CD4-positive, alpha-beta memory T cell (primary cell): Measurements from ENCODE around the gene ZNF614. TPM values are rescaled to one million over a fixed set of nuclear protein-coding genes. Genes with fewer than 3 reads are reported as not detected.
A peak's percentile ranks its signal among the peaks of the same experiment; 100 is the strongest.

Experiments used
- CTCF ChIA-PET: fragments of 350-600 bp; sonication (Branson Sonifier 250); formaldehyde crosslinking; loops from one replicate; lab custom pipeline; 2021; ENCODE audit warnings: inconsistent platforms; ENCODE audit not compliant: partially characterized antibody; lab: Charles Lee
- POLR2A ChIA-PET: fragments of 350-600 bp; sonication (Branson Sonifier 250); formaldehyde crosslinking; loops from one replicate; lab custom pipeline; 2021; ENCODE audit not compliant: partially characterized antibody; lab: Charles Lee
- DNase-seq, 5 donors: peaks; one replicate each; pipeline versions ENCODE4 v3.0.0 to v3.0.0-alpha.2; 2020 to 2022; ENCODE audit warnings: mixed read lengths in 1 of 5
- H3K27ac ChIP-seq: one replicate; pipeline ENCODE4 v1.7.0; 2013; ENCODE audit warnings: low read depth, low read length
- H3K27me3 ChIP-seq: 2 replicates; pipeline ENCODE4 v1.7.0; 2013; ENCODE audit warnings: mild to moderate bottlenecking, low read length, moderate library complexity; ENCODE audit not compliant: insufficient read depth
- H3K36me3 ChIP-seq: 2 replicates; pipeline ENCODE4 v1.7.0; 2013; ENCODE audit warnings: mild to moderate bottlenecking, low read length, moderate library complexity; ENCODE audit not compliant: insufficient read depth
- H3K4me1 ChIP-seq: 2 replicates; pipeline ENCODE4 v1.7.0; 2013; ENCODE audit warnings: mild to moderate bottlenecking, low read length, moderate library complexity; ENCODE audit not compliant: insufficient read depth
- H3K4me3 ChIP-seq, 2 donors: one replicate each; pipeline ENCODE4 v1.7.0; 2013; ENCODE audit warnings: low read length in 2 of 2, mild to moderate bottlenecking in 1 of 2
- H3K9me3 ChIP-seq, 2 donors: one replicate each; pipeline ENCODE4 v1.7.0; 2013; ENCODE audit warnings: low read length in 2 of 2, control low read depth in 1 of 2; ENCODE audit not compliant: control insufficient read depth in 1 of 2
- H3K27ac Mint-ChIP-seq, 7 donors: one replicate each; pipeline ENCODE4 v1.8.0; 2020 to 2021; ENCODE audit warnings: mixed read lengths in 7 of 7, mild to moderate bottlenecking in 6 of 7, inconsistent platforms in 3 of 7, moderate library complexity in 3 of 7
- H3K27me3 Mint-ChIP-seq, 2 donors: one replicate each; pipeline ENCODE4 v1.8.0; 2020 to 2021; ENCODE audit warnings: mixed read lengths in 2 of 2
- H3K36me3 Mint-ChIP-seq, 2 donors: one replicate each; pipeline ENCODE4 v1.8.0; 2020 to 2021; ENCODE audit warnings: mixed read lengths in 2 of 2, inconsistent platforms in 1 of 2, mild to moderate bottlenecking in 1 of 2
- H3K4me1 Mint-ChIP-seq, 4 donors: one replicate each; pipeline ENCODE4 v1.8.0; 2020 to 2021; ENCODE audit warnings: mixed read lengths in 4 of 4, mild to moderate bottlenecking in 1 of 4
- H3K4me3 Mint-ChIP-seq, 8 donors: one replicate each; pipeline ENCODE4 v1.8.0; 2020 to 2021; ENCODE audit warnings: mixed read lengths in 8 of 8, mild to moderate bottlenecking in 7 of 8, moderate library complexity in 6 of 8, inconsistent platforms in 3 of 8
- H3K9me3 Mint-ChIP-seq, 8 donors: one replicate each; pipeline ENCODE4 v1.8.0; 2020 to 2021; ENCODE audit warnings: mixed read lengths in 8 of 8, mild to moderate bottlenecking in 5 of 8, inconsistent platforms in 3 of 8, moderate library complexity in 1 of 8
- intact Hi-C: fragments of 100-400 bp; cut with micrococcal nuclease; formaldehyde crosslinking; loops from one replicate; pipeline ENCODE4 v1.15.1; 2023
- polyA plus RNA-seq, 2 donors: library from polyadenylated mRNA; unstranded; fragments of 300-500 nt; fragmentation: Illumina TruSeq; gene quantifications; one replicate each; pipeline ENCODE4 v1.2.3, GENCODE V29; 2021
- total RNA-seq, 2 experiments: library from RNA; stranded (reverse); gene quantifications; one replicate each; pipeline ENCODE4 v1.2.3, GENCODE V29; 2021

The ZNF614 gene
- total and polyA plus RNA-seq, 4 experiments from 2014 or later: 1.9 to 12.3 (median 9.2) TPM

GRCh38 chr19:52022193-52022592, 6.0 kb downstream of the ZNF614 start:
- H3K36me3 ChIP-seq: peaks cover 60% of the 10 kb centered on the region
- no peaks in the 10 kb centered on the region for H3K27me3 ChIP-seq
- no peak overlapping the region for H3K27ac ChIP-seq
- ChIA-PET POLR2A (no interaction called here), CTCF (no interaction called here)
- H3K4me3 Mint-ChIP-seq: no peak overlapping the region
- H3K36me3 Mint-ChIP-seq: peaks cover 90 to 96% of the 10 kb centered on the region in 2 donors
- H3K27ac Mint-ChIP-seq: no peak overlapping the region
- H3K9me3 Mint-ChIP-seq: peaks cover 4 to 94% (median 85%) of the 10 kb centered on the region in 8 donors
- peaks cover 10 to 15% (median 12%) of the 10 kb centered on the region in 4 donors for H3K4me1 Mint-ChIP-seq
- peaks cover 10 to 56% of the 10 kb centered on the region in 2 donors for H3K9me3 ChIP-seq
- no peak for DNase-seq
- H3K4me1 ChIP-seq: peaks cover 6% of the 10 kb centered on the region
- no peaks in the 10 kb centered on the region for H3K27me3 Mint-ChIP-seq
- no peak overlapping the region for H3K4me3 ChIP-seq
- intact Hi-C loops: loop anchor here (10.0 kb wide), 1 partner anchor 273 kb away; the partner anchor contains the start of gene ZNF480

GRCh38 chr19:52020506-52020905, 7.7 kb downstream of the ZNF614 start:
- no peak overlapping the region for H3K27ac Mint-ChIP-seq
- H3K27me3 Mint-ChIP-seq: no peaks in the 10 kb centered on the region
- H3K4me3 Mint-ChIP-seq: peak overlapping the region in 1 of 8 donors; percentile 36
- POLR2A ChIA-PET: interaction anchor here (1.9 kb wide), 1 partner anchor 28 kb away, joined by 6 read pairs; the partner anchor contains the start of gene ZNF432
- H3K9me3 Mint-ChIP-seq: peaks cover 4 to 95% (median 89%) of the 10 kb centered on the region in 8 donors
- CTCF ChIA-PET: no interaction called here
- Histone ChIP-seq H3K27me3 (no peaks in the 10 kb centered on the region), H3K9me3 (peaks cover 15 to 60% of the 10 kb centered on the region in 2 donors), H3K36me3 (peaks cover 67% of the 10 kb centered on the region), H3K4me1 (no peaks in the 10 kb centered on the region), H3K4me3 (no peak overlapping the region), H3K27ac (no peak overlapping the region)
- DNase-seq: no peak
- intact Hi-C loops: loop anchor here (10.0 kb wide), 1 partner anchor 274 kb away; the partner anchor contains the start of gene ZNF480
- H3K36me3 Mint-ChIP-seq: peaks cover 91 to 95% of the 10 kb centered on the region in 2 donors
- peaks cover 0 to 2% (median under 1%) of the 10 kb centered on the region in 4 donors for H3K4me1 Mint-ChIP-seq

- CTCF ChIA-PET: no interaction called here
- Histone ChIP-seq H3K27ac (no peak overlapping the region), H3K36me3 (no peaks in the 10 kb centered on the region), H3K4me3 (no peak overlapping the region), H3K4me1 (peaks cover 8% of the 10 kb centered on the region), H3K27me3 (no peaks in the 10 kb centered on the region), H3K9me3 (peaks cover under 1 to 16% of the 10 kb centered on the region in 2 donors)
- Mint-ChIP-seq H3K27me3 (no peaks in the 10 kb centered on the region), H3K9me3 (peaks cover 3 to 82% (median 55%) of the 10 kb centered on the region in 8 donors), H3K4me3 (no peak overlapping the region), H3K4me1 (peaks cover 12 to 17% (median 15%) of the 10 kb centered on the region in 4 donors), H3K36me3 (peaks cover 37 to 52% of the 10 kb centered on the region in 2 donors), H3K27ac (peak overlapping the region in 1 of 7 donors; percentile 29)
- DNase-seq: no peak
- intact Hi-C loops: no loop called here
- POLR2A ChIA-PET: interaction anchor here (1.1 kb wide), 1 partner anchor 39 kb away, joined by 3 read pairs; no protein-coding TSS in a partner anchor
Measured at GRCh38 chr19:52010674-52011073, 17.5 kb downstream of the ZNF614 start.

DNA sequence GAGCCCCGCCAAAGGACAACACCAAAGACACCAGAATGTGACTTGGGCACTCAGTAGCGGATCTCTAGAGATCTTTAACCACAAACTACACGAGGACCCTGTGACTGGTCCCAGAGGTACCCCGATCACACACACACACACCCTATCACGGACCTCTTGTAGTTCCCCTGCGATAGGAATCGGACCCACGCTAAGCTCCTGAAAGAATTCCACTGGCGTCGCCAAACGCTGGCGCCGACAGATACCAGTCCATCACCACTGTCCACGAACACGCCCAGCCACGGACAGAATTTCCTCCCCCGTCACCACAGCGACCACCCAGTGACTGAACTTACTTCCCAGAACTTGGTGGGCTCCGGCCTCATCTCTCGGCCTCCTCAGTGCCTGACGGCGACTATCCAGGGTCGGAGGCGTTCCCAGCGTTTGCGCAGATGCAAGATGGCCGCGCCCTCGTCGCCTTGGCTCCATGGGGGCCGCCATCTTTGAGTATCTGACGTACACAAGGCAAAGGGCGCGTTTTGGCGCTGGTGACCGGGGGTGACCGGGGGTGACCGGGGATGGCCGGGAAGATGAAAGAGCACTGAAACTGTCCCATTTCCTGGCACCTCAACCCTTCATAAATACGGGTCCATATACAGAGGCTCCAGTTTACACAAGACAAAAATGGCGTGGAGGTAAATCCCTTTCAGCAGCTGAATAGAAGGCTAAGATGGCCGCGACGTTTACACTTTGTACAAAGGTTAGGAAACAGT, 20.2 kb downstream of the ZNF614 start, which contains the start of gene ZNF615:
Gene ZNF615 (minus strand): TSS at position 406 of the 752 bp plus-strand sequence. CDS start 4,500 bp downstream, outside the sequence.
- ChIA-PET POLR2A (interaction anchor here (0.7 to 2.3 kb wide), 7 partner anchors 10 to 362 kb away, joined by 3 to 26 read pairs (median 5); partner anchors contain the start of genes PPP2R1A, ZNF350, ZNF432 and ZNF614), CTCF (interaction anchor here (2.0 kb wide), 1 partner anchor 21 kb away, joined by 5 read pairs; the partner anchor contains the start of gene ZNF614)
- H3K36me3 Mint-ChIP-seq: peaks cover 48 to 51% of the 10 kb centered on the region in 2 donors

GRCh38 chr19:52007451-52007805, 20.8 kb downstream of the ZNF614 start:
- Mint-ChIP-seq H3K27ac (peak overlapping the region; percentile 86 to 99 (median 98)), H3K4me3 (peak overlapping the region; percentile 94 to 98 (median 98)), H3K27me3 (no peaks in the 10 kb centered on the region), H3K4me1 (peaks cover 14 to 17% (median 16%) of the 10 kb centered on the region in 4 donors), H3K36me3 (peaks cover 47 to 48% of the 10 kb centered on the region in 2 donors), H3K9me3 (peaks cover 3 to 78% (median 49%) of the 10 kb centered on the region in 8 donors)
- H3K27me3 ChIP-seq: no peaks in the 10 kb centered on the region
- ChIA-PET CTCF (interaction anchor here (2.0 kb wide), 1 partner anchor 21 kb away, joined by 5 read pairs; the partner anchor contains the start of gene ZNF614), POLR2A (interaction anchor here (1.2 to 2.3 kb wide), 5 partner anchors 10 to 362 kb away, joined by 5 to 26 read pairs (median 9); partner anchors contain the start of genes ZNF350, ZNF432, ZNF614 and ZNF880)
- peaks cover 6% of the 10 kb centered on the region for H3K36me3 ChIP-seq
- H3K4me1 ChIP-seq: peaks cover 8% of the 10 kb centered on the region
- peak overlapping the region; percentile 78 for H3K27ac ChIP-seq
- peak overlapping the region; percentile 67 to 85 for H3K4me3 ChIP-seq
- intact Hi-C loops: loop anchor here (5.0 kb wide), 1 partner anchor 1515 kb away; no protein-coding TSS in a partner anchor
- DNase-seq: no peak
- peaks cover 5 to 11% of the 10 kb centered on the region in 2 donors for H3K9me3 ChIP-seq

More for the DNA sequence above, 20.2 kb downstream of the ZNF614 start, which contains the start of gene ZNF615:
- peaks cover 3 to 79% (median 49%) of the 10 kb centered on the region in 8 donors for H3K9me3 Mint-ChIP-seq
- H3K27me3 ChIP-seq: no peaks in the 10 kb centered on the region
- H3K36me3 ChIP-seq: peaks cover 5% of the 10 kb centered on the region
- peaks cover 8% of the 10 kb centered on the region for H3K4me1 ChIP-seq
- peak within 1 kb of the TSS; percentile 78 for H3K27ac ChIP-seq
- peaks cover 5 to 11% of the 10 kb centered on the region in 2 donors for H3K9me3 ChIP-seq
- H3K27ac Mint-ChIP-seq: peak within 1 kb of the TSS; percentile 86 to 99 (median 98)
- H3K27me3 Mint-ChIP-seq: no peaks in the 10 kb centered on the region
- DNase-seq: peak; percentile 83 to 92 (median 85)
- peak within 1 kb of the TSS; percentile 67 to 85 for H3K4me3 ChIP-seq
- H3K4me1 Mint-ChIP-seq: peaks cover 14 to 17% (median 16%) of the 10 kb centered on the region in 4 donors
- intact Hi-C loops: loop anchor here (1.0 to 5.0 kb wide), 5 partner anchors 20 to 1514 kb away; partner anchors contain the start of genes ZNF350, ZNF432, ZNF614 and ZNF649
- peak within 1 kb of the TSS; percentile 94 to 98 (median 98) for H3K4me3 Mint-ChIP-seq

GRCh38 chr19:51994048-51994644, 34.0 kb downstream of the ZNF614 start:
- Histone ChIP-seq H3K4me1 (no peaks in the 10 kb centered on the region), H3K27ac (no peak overlapping the region), H3K36me3 (peaks cover 18% of the 10 kb centered on the region), H3K27me3 (no peaks in the 10 kb centered on the region), H3K9me3 (peaks cover 12 to 60% of the 10 kb centered on the region in 2 donors), H3K4me3 (peak overlapping the region in 1 of 2 donors; percentile 32)
- Mint-ChIP-seq H3K4me1 (no peaks in the 10 kb centered on the region), H3K36me3 (peaks cover 64 to 67% of the 10 kb centered on the region in 2 donors), H3K9me3 (peaks cover 6 to 99% (median 86%) of the 10 kb centered on the region in 8 donors), H3K27me3 (no peaks in the 10 kb centered on the region), H3K4me3 (no peak overlapping the region), H3K27ac (no peak overlapping the region)
- intact Hi-C loops: no loop called here
- DNase-seq: no peak
- ChIA-PET POLR2A (no interaction called here), CTCF (interaction anchor here (1.0 kb wide), 1 partner anchor 144 kb away, joined by 3 read pairs; no protein-coding TSS in a partner anchor)
